ENCODE data around the gene HPSE2. TPM values are rescaled to one million over a fixed set of nuclear protein-coding genes. Genes with fewer than 3 reads are reported as not detected.
"Not testable (repeated sequence)": the region's sequence is repeated elsewhere in the genome, so short reads cannot be mapped to it uniquely, and the experiment has no call there.

The HPSE2 gene
- total RNA-seq, 1 donor from 2014 or later: not detected

GRCh38 chr10:99143651-99144050, 92.0 kb downstream of the HPSE2 start:
- H3K4me3 ChIP-seq (ENCODE audit: low read depth, low read length): no peak overlapping the region
- no peak for DNase-seq (ENCODE audit: low read depth)
- no peak for TF ChIP-seq CTCF (conservative IDR thresholded peaks at IDR 0.05; ENCODE audit: low read depth, low read length)

GRCh38 chr10:99143011-99143410, 92.6 kb downstream of the HPSE2 start:
- DNase-seq (ENCODE audit: low read depth): no peak
- no peak for TF ChIP-seq CTCF (conservative IDR thresholded peaks at IDR 0.05; ENCODE audit: low read depth, low read length)
- H3K4me3 ChIP-seq (ENCODE audit: low read depth, low read length): no peak overlapping the region

GRCh38 chr10:99132897-99133296, 102.8 kb downstream of the HPSE2 start:
- DNase-seq (ENCODE audit: low read depth); H3K4me3 ChIP-seq (ENCODE audit: low read depth, low read length): not testable (repeated sequence)

- TF ChIP-seq CTCF (conservative IDR thresholded peaks at IDR 0.05; ENCODE audit: low read depth, low read length): no peak
- H3K4me3 ChIP-seq (ENCODE audit: low read depth, low read length): no peak overlapping the region
- no peak for DNase-seq (ENCODE audit: low read depth)
These were observed 109.8 kb downstream of the HPSE2 start for GRCh38 chr10:99125879-99126278.

GRCh38 chr10:99124376-99124775, 111.3 kb downstream of the HPSE2 start:
- no peak for TF ChIP-seq CTCF (conservative IDR thresholded peaks at IDR 0.05; ENCODE audit: low read depth, low read length)
- no peak overlapping the region for H3K4me3 ChIP-seq (ENCODE audit: low read depth, low read length)

GRCh38 chr10:99123851-99124250, 111.8 kb downstream of the HPSE2 start:
- no peak for TF ChIP-seq CTCF (conservative IDR thresholded peaks at IDR 0.05; ENCODE audit: low read depth, low read length)
- DNase-seq (ENCODE audit: low read depth): no peak
- no peak overlapping the region for H3K4me3 ChIP-seq (ENCODE audit: low read depth, low read length)

More at GRCh38 chr10:99124376-99124775, 111.3 kb downstream of the HPSE2 start:
- no peak for DNase-seq (ENCODE audit: low read depth)

- no peak overlapping the region for H3K4me3 ChIP-seq (ENCODE audit: low read depth, low read length)
- no peak for TF ChIP-seq CTCF (conservative IDR thresholded peaks at IDR 0.05; ENCODE audit: low read depth, low read length)
- no peak for DNase-seq (ENCODE audit: low read depth)
These were observed 112.3 kb downstream of the HPSE2 start for GRCh38 chr10:99123336-99123735.

Measured in epithelial cell of proximal tubule (primary cell).